GM23338 (cell line): Measurements from ENCODE around the gene MAIP1. TPM values are rescaled to one million over a fixed set of nuclear protein-coding genes. Genes with fewer than 3 reads are reported as not detected.

Experiments
- ATAC-seq: fragments of 200-7000 bp; cut with Tn5 transposase; 3 replicates; pipeline ENCODE4 v1.9.1; 2020
- DNase-seq: peaks from one replicate; pipeline ENCODE4 v3.0.0-alpha.2; 2015; ENCODE audit warnings: low spot score
- H2AFZ ChIP-seq: fragments of 200-600 bp; sonication (generic); 2 replicates; pipeline ENCODE4 v1.8.0; 2016; ENCODE audit warnings: antibody characterized with exemption, mild to moderate bottlenecking, moderate library complexity
- H3F3A ChIP-seq: fragments of 200-600 bp; sonication (generic); replicated peaks from 2 replicates; pipeline ENCODE4 v1.8.0; 2017; ENCODE audit warnings: antibody characterized with exemption, mixed run types, low read depth
- H3K27ac ChIP-seq: fragments of 200-600 bp; sonication (generic); 2 replicates; pipeline ENCODE4 v1.6.1; 2016; ENCODE audit warnings: low read depth
- H3K27me3 ChIP-seq: fragments of 200-600 bp; sonication (generic); 2 replicates; pipeline ENCODE4 v1.8.0; 2016; ENCODE audit warnings: mild to moderate bottlenecking, mixed run types, moderate library complexity; ENCODE audit not compliant: insufficient read depth
- H3K36me3 ChIP-seq: fragments of 200-600 bp; sonication (generic); 2 replicates; pipeline ENCODE4 v1.8.0; 2016; ENCODE audit warnings: mild to moderate bottlenecking; ENCODE audit not compliant: insufficient read depth
- H3K4me1 ChIP-seq: fragments of 200-600 bp; sonication (generic); 2 replicates; pipeline ENCODE4 v1.8.0; 2016; ENCODE audit warnings: mild to moderate bottlenecking, moderate library complexity; ENCODE audit not compliant: insufficient read depth
- H3K4me2 ChIP-seq: fragments of 200-600 bp; sonication (generic); 2 replicates; pipeline ENCODE4 v1.7.1; 2017; ENCODE audit warnings: mixed run types
- H3K4me3 ChIP-seq: fragments of 200-600 bp; sonication (generic); 2 replicates; pipeline ENCODE4 v1.6.1; 2016; ENCODE audit warnings: mixed run types
- H3K79me2 ChIP-seq: fragments of 200-600 bp; sonication (generic); replicated peaks from 2 replicates; pipeline ENCODE4 v1.8.0; 2017; ENCODE audit warnings: mild to moderate bottlenecking; ENCODE audit not compliant: insufficient read depth
- H3K9me2 ChIP-seq: fragments of 200-600 bp; sonication (generic); 2 replicates; pipeline ENCODE4 v1.8.0; 2017; ENCODE audit not compliant: insufficient read depth
- H4K20me1 ChIP-seq: fragments of 200-600 bp; sonication (generic); replicated peaks from 2 replicates; pipeline ENCODE4 v1.8.0; 2017; ENCODE audit warnings: mild to moderate bottlenecking; ENCODE audit not compliant: insufficient read depth
- H3K27ac Mint-ChIP-seq: 2 replicates; pipeline ENCODE4 v1.8.0; 2020; ENCODE audit warnings: inconsistent platforms, mild to moderate bottlenecking, moderate library complexity, mixed read lengths
- H3K27me3 Mint-ChIP-seq: 3 replicates; pipeline ENCODE4 v1.8.0; 2022; ENCODE audit warnings: low read depth, mild to moderate bottlenecking, moderate library complexity, mixed read lengths, inconsistent platforms; ENCODE audit not compliant: insufficient read depth, poor library complexity
- H3K36me3 Mint-ChIP-seq: 3 replicates; pipeline ENCODE4 v1.8.0; 2021; ENCODE audit warnings: low read depth, mild to moderate bottlenecking, inconsistent platforms, moderate library complexity, mixed read lengths
- H3K4me1 Mint-ChIP-seq: 3 replicates; pipeline ENCODE4 v1.8.0; 2020; ENCODE audit warnings: mild to moderate bottlenecking, inconsistent platforms, mixed read lengths
- H3K4me3 Mint-ChIP-seq: 3 replicates; pipeline ENCODE4 v1.8.0; 2021; ENCODE audit warnings: moderate library complexity, mild to moderate bottlenecking, inconsistent platforms, mixed read lengths
- H3K9me3 Mint-ChIP-seq: 3 replicates; pipeline ENCODE4 v1.8.0; 2020; ENCODE audit warnings: moderate library complexity, mild to moderate bottlenecking, inconsistent platforms, mixed read lengths
- CREB1 ChIP-seq: fragments of 250-450 bp; sonication (Bioruptor Pico); IDR thresholded peaks from 2 replicates; pipeline ENCODE4 v1.5.0; 2020; ENCODE audit warnings: low read depth, mild to moderate bottlenecking, moderate library complexity
- EZH2 ChIP-seq: fragments of 200-600 bp; sonication (generic); IDR thresholded peaks from one replicate; pipeline ENCODE4 v1.8.0; 2017; ENCODE audit warnings: antibody characterized with exemption, mild to moderate bottlenecking, low read depth; ENCODE audit not compliant: unreplicated experiment
- EZH2phosphoT487 ChIP-seq: fragments of 200-600 bp; sonication (generic); IDR thresholded peaks from one replicate; pipeline ENCODE4 v1.8.1; 2018; ENCODE audit warnings: antibody characterized with exemption; ENCODE audit not compliant: unreplicated experiment
- JUNB ChIP-seq: IDR thresholded peaks from one replicate; pipeline ENCODE4 v1.6.1; 2016; ENCODE audit warnings: antibody characterized with exemption; ENCODE audit not compliant: unreplicated experiment
- NANOG ChIP-seq: IDR thresholded peaks from 2 replicates; pipeline ENCODE4 v1.6.1; 2016; ENCODE audit warnings: antibody characterized with exemption, borderline replicate concordance
- POLR2AphosphoS5 ChIP-seq: IDR thresholded peaks from 2 replicates; pipeline ENCODE4 v1.6.1; 2016; ENCODE audit warnings: antibody characterized with exemption, low read depth
- STAT1 ChIP-seq: IDR thresholded peaks from one replicate; pipeline ENCODE4 v1.6.1; 2016; ENCODE audit warnings: antibody characterized with exemption; ENCODE audit not compliant: unreplicated experiment
- ZNF114 ChIP-seq: fragments of 250-450 bp; sonication (Bioruptor Pico); IDR thresholded peaks from 2 replicates; pipeline ENCODE4 v1.5.0; 2020; ENCODE audit warnings: mild to moderate bottlenecking, moderate library complexity
- ZNF331 ChIP-seq: fragments of 250-450 bp; sonication (Bioruptor Pico); IDR thresholded peaks from 2 replicates; pipeline ENCODE4 v1.5.0; 2020; ENCODE audit warnings: low read depth, mild to moderate bottlenecking, moderate library complexity
- polyA plus RNA-seq: library from polyadenylated mRNA; unstranded; fragments of >200 nt; fragmentation: Nextera tagmentation; extraction: Ambion mirVana; gene quantifications from 2 replicates; pipeline ENCODE4 v1.2.1, GENCODE V29; 2016
- total RNA-seq: library from RNA; depleted of rRNA; stranded (reverse); fragments of >200 nt; shearing (Covaris generic); gene quantifications from 2 replicates; pipeline ENCODE4 v1.2.3, GENCODE V29; 2014
- TF ChIP-seq, protein P1 (sequence below), 2 experiments: fragments of 200-600 bp in 1 of 2; sonication (generic) in 1 of 2; conservative IDR thresholded peaks; 2 replicates each; pipeline versions ENCODE4 v1.5.1 to v1.6.1; 2016 to 2017; ENCODE audit warnings: antibody characterized with exemption in 2 of 2, low read depth in 2 of 2, mild to moderate bottlenecking in 2 of 2, moderate library complexity in 1 of 2
- TF ChIP-seq, protein P2 (sequence below): IDR thresholded peaks from one replicate; pipeline ENCODE4 v1.6.1; 2018; ENCODE audit warnings: antibody characterized with exemption; ENCODE audit not compliant: unreplicated experiment
- TF ChIP-seq, protein P3 (sequence below): IDR thresholded peaks from 2 replicates; pipeline ENCODE4 v1.6.1; 2016; ENCODE audit warnings: antibody characterized with exemption

The MAIP1 gene
- total and polyA plus RNA-seq, 2 experiments from 2014 or later: 36.0 to 41.9 TPM

DNA sequence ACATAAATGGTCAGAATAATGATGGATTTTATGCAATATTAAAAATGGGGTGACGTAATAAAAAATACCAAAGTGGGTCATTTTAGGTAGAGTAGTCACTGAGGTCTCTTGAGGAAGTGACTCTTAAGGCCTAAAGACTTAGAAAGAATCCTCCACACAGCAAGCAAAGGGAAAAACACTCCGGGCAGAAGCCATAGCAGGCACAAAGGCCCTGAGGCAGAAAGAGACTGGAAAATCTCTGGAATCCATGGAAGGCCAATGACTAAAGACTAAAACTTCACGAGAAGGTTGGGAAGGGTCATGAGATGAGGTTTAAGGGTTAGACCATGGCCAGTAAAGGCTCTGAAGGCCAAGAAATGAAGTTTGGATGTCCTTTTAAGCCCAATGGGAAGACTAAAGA is 36.9 kb downstream of the MAIP1 start (continued):
- TF ChIP-seq, protein P1, sequence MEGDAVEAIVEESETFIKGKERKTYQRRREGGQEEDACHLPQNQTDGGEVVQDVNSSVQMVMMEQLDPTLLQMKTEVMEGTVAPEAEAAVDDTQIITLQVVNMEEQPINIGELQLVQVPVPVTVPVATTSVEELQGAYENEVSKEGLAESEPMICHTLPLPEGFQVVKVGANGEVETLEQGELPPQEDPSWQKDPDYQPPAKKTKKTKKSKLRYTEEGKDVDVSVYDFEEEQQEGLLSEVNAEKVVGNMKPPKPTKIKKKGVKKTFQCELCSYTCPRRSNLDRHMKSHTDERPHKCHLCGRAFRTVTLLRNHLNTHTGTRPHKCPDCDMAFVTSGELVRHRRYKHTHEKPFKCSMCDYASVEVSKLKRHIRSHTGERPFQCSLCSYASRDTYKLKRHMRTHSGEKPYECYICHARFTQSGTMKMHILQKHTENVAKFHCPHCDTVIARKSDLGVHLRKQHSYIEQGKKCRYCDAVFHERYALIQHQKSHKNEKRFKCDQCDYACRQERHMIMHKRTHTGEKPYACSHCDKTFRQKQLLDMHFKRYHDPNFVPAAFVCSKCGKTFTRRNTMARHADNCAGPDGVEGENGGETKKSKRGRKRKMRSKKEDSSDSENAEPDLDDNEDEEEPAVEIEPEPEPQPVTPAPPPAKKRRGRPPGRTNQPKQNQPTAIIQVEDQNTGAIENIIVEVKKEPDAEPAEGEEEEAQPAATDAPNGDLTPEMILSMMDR (conservative IDR thresholded peaks at IDR 0.05; ENCODE audit: low read depth in 2 of 2): no peak
- TF ChIP-seq POLR2AphosphoS5 (no peak), NANOG (no peak), ZNF114 (CRISPR knock-in tag) (no peak), EZH2phosphoT487 (no peak), STAT1 (no peak)
- TF ChIP-seq, protein P2, sequence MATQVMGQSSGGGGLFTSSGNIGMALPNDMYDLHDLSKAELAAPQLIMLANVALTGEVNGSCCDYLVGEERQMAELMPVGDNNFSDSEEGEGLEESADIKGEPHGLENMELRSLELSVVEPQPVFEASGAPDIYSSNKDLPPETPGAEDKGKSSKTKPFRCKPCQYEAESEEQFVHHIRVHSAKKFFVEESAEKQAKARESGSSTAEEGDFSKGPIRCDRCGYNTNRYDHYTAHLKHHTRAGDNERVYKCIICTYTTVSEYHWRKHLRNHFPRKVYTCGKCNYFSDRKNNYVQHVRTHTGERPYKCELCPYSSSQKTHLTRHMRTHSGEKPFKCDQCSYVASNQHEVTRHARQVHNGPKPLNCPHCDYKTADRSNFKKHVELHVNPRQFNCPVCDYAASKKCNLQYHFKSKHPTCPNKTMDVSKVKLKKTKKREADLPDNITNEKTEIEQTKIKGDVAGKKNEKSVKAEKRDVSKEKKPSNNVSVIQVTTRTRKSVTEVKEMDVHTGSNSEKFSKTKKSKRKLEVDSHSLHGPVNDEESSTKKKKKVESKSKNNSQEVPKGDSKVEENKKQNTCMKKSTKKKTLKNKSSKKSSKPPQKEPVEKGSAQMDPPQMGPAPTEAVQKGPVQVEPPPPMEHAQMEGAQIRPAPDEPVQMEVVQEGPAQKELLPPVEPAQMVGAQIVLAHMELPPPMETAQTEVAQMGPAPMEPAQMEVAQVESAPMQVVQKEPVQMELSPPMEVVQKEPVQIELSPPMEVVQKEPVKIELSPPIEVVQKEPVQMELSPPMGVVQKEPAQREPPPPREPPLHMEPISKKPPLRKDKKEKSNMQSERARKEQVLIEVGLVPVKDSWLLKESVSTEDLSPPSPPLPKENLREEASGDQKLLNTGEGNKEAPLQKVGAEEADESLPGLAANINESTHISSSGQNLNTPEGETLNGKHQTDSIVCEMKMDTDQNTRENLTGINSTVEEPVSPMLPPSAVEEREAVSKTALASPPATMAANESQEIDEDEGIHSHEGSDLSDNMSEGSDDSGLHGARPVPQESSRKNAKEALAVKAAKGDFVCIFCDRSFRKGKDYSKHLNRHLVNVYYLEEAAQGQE: no peak
- TF ChIP-seq, protein P3, sequence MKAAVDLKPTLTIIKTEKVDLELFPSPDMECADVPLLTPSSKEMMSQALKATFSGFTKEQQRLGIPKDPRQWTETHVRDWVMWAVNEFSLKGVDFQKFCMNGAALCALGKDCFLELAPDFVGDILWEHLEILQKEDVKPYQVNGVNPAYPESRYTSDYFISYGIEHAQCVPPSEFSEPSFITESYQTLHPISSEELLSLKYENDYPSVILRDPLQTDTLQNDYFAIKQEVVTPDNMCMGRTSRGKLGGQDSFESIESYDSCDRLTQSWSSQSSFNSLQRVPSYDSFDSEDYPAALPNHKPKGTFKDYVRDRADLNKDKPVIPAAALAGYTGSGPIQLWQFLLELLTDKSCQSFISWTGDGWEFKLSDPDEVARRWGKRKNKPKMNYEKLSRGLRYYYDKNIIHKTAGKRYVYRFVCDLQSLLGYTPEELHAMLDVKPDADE: no peak

DNA sequence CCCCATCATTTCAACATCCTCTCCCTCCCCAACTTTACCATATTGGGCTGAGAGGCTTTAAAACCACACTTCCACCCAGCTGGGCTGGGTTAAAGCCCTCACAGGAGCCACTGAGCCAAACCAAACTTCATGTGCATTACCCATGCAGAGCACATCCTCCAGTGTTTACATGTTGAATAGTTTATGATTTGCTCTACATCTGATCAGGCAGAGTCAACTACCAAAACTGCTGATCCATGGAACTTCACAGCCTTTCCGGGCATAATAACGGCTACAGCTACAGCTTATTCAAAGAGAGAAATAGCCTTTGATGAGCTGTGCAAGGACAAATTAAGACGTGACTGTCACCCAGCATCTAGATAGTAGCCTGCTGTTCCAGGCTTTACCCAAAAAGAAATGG is 39.0 kb downstream of the MAIP1 start:
- Histone ChIP-seq H3K4me3 (no peak overlapping the region), H3K4me2 (no peak overlapping the region), H3K27ac (no peak overlapping the region), H3K79me2 (no peaks in the 10 kb centered on the region), H2AFZ (no peak overlapping the region), H3K36me3 (no peaks in the 10 kb centered on the region), H3K27me3 (no peaks in the 10 kb centered on the region), H4K20me1 (no peaks in the 10 kb centered on the region), H3F3A (no peaks in the 10 kb centered on the region), H3K9me2 (peaks cover 26% of the 10 kb centered on the region), H3K4me1 (no peaks in the 10 kb centered on the region)
- H3K27me3 Mint-ChIP-seq: peaks cover 8% of the 10 kb centered on the region
- H3K27ac Mint-ChIP-seq: no peak overlapping the region
- ATAC-seq (no peak), DNase-seq (no peak)
- no peaks in the 10 kb centered on the region; the same call in 2 of the 3 replicates for H3K4me1 Mint-ChIP-seq
- no peaks in the 10 kb centered on the region; the same call in 2 of the 3 replicates for H3K36me3 Mint-ChIP-seq
- H3K4me3 Mint-ChIP-seq: no peak overlapping the region
- H3K9me3 Mint-ChIP-seq: no peaks in the 10 kb centered on the region
- TF ChIP-seq ZNF114 (CRISPR knock-in tag) (no peak), STAT1 (no peak), EZH2phosphoT487 (no peak), NANOG (no peak), CREB1 (no peak), POLR2AphosphoS5 (no peak), JUNB (no peak), ZNF331 (CRISPR knock-in tag) (no peak), EZH2 (no peak)
- TF ChIP-seq, protein P2: no peak
- TF ChIP-seq, protein P1 (conservative IDR thresholded peaks at IDR 0.05; ENCODE audit: low read depth in 2 of 2): no peak
